HG02763 (cell line): Measurements from ENCODE around the gene DLG2.
"Not testable (repeated sequence)": the region's sequence is repeated elsewhere in the genome, so short reads cannot be mapped to it uniquely, and the experiment has no call there.

Experiments used
- ATAC-seq: cut with Tn5 transposase; IDR thresholded peaks from one replicate; pipeline ENCODE4 v1.9.1; 2021; ENCODE audit warnings: mild to moderate bottlenecking, moderate library complexity; ENCODE audit not compliant: unreplicated experiment

The DLG2 gene

DNA sequence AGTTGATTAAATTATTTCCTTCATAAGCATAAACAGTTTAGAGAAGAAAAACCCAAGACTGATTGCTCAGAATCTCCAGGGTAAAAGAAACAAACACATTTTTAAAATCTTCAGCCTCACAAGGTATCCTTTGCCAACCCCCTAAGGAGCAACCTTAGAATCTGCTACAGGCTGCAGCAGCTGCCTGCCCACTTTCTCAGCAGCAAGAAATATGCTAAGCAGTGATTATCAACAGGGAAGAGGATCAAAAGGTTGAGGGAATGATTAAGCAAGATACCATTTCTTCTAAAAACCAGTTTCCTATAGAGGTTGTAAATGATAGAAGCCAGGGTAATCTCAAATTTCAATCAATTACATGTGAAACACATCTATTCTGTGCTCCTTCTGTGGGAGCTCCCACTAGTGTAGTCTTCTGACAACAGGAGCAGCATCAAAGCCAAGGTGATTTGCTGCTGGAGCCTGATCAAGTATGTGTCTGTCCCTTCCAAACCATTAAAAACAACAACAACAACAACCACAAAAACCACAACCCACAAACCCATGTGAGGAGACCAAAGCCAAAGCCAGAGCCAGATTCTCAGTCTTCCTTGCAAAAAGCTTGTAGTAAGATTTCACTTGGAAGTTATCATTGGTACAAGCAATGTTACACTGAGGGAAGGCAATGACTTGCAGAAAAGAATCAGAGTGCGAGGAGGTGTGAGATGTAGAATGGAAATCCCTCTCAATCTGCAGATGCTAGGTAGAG lies 761.2 kb downstream of the DLG2 start:
- ATAC-seq = no peak

GRCh38 chr11:84865257-84865656 lies 761.9 kb downstream of the DLG2 start:
- no peak for ATAC-seq

DNA sequence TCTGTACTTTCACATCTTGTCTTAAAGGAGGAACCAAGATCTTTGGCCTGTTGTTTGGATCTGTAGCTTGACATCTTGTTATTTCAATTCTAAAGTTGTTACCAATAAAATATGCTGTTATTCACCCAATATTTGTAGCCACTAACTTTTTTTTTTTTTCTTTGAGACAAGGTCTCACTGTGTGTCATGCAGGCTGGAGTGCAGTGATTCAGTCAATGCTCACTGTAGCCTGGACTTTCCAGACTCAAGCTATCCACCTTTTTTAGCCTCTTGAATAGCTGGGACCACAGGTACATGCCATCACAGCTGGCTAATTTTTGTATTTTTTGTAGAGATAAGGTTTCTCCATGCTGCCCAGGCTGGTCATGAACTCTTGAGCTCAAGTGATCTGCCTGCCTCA lies 769.4 kb downstream of the DLG2 start:
- no peak for ATAC-seq

DNA sequence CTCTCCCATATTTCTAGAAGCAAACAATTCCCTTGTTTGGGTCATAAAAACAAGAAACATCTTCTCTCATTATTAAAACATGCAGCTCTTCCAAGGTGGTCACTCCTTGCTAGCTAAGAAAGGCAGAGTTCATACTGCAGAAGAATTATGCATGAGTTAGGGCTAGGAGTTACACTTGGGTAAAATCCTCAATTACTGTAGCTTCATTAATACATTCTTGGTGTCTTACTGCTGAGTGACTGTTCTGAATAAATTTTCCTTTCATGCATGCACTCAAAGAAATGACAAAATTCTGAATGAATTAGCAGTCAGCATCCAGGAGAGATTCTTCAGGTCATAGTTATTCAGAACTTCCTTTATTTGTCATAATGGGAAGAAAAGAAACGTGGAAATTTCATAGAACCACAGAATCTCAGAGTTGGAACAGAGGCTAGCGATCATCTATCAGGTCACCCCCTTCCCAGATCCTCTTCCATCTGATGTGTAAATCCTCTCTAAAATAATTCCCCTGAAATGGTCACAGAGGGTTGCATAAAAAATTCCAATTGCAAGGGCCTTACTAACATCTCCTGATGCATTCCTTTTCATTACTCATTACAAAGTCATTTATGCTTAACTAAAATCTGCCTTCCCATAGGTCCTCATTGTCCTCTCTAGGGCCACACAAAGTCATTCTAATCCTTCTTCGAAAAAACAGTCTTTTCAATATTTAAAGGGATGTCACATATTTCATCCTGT lies 771.5 kb downstream of the DLG2 start:
- ATAC-seq = no peak

GRCh38 chr11:84854498-84854880 lies 772.7 kb downstream of the DLG2 start:
- no peak for ATAC-seq

DNA sequence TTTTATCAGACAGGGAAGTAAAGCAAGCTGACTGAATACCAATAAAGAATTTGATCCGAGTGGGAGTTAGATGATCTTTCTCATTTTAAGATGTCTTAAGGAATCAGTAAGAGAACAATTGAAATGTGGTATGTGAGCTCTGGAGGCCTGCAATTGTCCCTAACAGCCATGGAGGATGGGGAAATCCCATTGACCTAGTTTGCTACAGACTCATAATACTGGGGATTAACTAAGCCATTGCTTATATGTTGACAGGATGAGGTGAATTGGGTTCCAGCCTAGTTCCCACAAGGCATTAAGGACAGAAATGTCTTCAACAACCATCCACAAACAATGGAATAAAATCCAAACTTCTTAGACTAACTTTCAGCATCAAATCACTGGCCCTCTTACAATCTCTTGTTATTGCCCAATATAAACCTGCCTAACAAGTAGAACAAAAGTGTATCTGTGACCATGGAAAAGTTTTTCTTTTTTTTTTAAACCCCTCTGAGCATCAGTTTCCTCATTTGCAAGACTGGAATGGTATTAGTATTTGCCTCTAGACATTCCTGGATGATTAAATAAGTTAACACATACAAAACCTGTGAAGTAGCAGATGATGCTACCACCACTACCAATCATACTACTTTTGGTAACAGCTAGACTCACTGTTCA lies 773.2 kb downstream of the DLG2 start:
- ATAC-seq = no peak

GRCh38 chr11:84847842-84848241 lies 779.3 kb downstream of the DLG2 start:
- no peak for ATAC-seq

GRCh38 chr11:84840201-84840600 lies 786.9 kb downstream of the DLG2 start:
- ATAC-seq = not testable (repeated sequence)

DNA sequence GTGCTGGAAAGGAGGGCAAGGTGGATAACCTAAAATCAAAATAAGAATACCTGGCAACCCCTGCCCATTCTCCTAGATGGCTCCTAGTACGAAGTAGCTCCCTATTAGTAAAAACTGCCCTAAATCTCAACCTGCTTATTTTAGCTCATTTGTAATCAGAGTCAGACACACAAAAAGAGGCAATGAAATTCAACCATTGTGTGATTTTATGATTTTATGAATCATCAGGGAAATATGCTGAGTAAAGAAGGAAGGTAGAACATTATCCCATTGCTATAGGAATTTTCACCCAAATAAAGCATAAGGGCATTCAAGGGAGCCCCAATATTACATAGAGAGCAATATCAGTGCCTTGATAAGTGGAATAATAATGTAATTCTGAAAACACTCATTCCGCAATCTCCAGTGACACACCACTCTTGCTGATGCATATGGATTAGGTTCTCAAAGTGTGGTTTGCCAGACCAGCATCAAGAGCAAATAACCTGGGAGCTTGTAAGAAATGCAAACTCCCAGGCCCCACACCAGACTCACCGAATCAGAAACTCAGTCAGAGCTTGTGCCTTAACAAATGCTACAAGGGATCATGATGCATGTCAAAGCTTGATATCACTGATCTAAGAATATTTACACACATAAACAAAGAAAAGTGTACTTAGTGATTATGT lies 789.6 kb downstream of the DLG2 start:
- ATAC-seq = no peak

- no peak for ATAC-seq
Measured at GRCh38 chr11:84836371-84836770, 790.8 kb downstream of the DLG2 start.

- no peak for ATAC-seq
Measured at GRCh38 chr11:84833488-84834088, 793.6 kb downstream of the DLG2 start.

GRCh38 chr11:84830372-84830771 lies 796.8 kb downstream of the DLG2 start:
- no peak for ATAC-seq

- ATAC-seq = no peak
Measured at GRCh38 chr11:84829162-84829561, 798.0 kb downstream of the DLG2 start.

GRCh38 chr11:84828616-84829015 lies 798.5 kb downstream of the DLG2 start:
- ATAC-seq = no peak

- no peak for ATAC-seq
Measured at GRCh38 chr11:84825106-84825660, 802.0 kb downstream of the DLG2 start.

DNA sequence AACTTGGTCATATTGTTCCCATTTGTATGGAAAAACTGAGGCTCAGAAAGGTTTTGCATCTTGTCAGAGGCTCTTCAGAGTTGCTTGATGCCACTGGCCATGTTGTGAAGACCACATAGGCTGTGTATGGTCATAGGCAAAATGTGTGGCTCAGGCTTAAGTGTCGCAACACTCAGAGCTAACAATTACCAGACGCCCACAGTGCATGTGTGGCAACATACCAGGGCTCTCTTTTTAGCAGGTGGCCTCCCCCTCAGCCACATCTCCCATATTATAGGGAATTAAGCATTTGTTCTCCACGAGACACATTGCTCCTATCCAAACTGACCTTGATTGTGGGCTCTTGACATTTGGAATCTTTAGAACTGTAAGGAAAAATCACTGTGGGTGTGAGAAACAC lies 802.5 kb downstream of the DLG2 start:
- ATAC-seq = no peak

DNA sequence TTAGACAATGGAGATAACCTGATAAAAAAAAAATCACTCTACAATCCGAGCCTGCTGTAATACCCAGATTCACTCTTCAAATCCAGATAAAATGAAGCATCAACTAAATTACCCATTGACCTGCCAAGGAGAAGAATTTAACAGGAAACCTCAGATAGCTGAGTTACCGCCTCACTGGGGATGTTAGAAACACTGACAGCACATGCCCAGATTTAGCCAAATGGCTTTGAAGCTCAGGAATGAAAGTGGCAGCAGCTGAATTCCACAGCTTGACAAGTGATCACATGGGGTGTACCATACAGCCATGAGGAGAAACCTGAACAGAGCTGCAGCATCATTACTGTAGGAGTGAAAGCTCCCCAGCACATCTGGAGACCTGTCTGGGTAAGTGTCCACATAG lies 807.6 kb downstream of the DLG2 start:
- ATAC-seq = no peak

- no peak for ATAC-seq
Measured at GRCh38 chr11:84819128-84819527, 808.0 kb downstream of the DLG2 start.

DNA sequence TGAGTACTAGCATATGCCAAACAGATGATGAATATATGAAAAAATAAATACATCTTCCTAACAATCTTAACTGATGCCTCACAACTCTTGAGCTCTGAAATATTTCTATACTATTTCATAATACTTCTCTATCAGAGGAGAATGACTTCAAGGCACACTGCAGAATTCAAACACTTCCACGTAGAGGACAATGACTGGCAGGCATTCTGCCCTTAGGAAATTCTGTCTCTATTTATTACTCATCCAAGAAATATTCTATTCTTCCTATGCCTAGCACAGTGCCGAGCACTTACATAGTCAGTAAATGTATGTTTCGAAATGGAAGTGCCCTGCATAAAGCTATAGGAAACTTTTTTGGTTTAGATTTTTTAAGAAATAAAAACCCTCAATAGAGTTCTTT lies 809.1 kb downstream of the DLG2 start:
- ATAC-seq = no peak

GRCh38 chr11:84812471-84812969 lies 814.6 kb downstream of the DLG2 start:
- no peak for ATAC-seq

GRCh38 chr11:84806354-84806753 lies 820.8 kb downstream of the DLG2 start:
- no peak for ATAC-seq
